Urothelium cell line (cell line): ENCODE measurements around the gene SDR9C7.
"Not testable (repeated sequence)": the region's sequence is repeated elsewhere in the genome, so short reads cannot be mapped to it uniquely, and the experiment has no call there.

ENCODE experiments used
- DNase-seq: peaks from one replicate; pipeline ENCODE4 v3.0.0; 2011; ENCODE audit warnings: low spot score, mixed read lengths
- FAIRE-seq: peaks from 2 replicates; lab custom pipeline; 2011; peaks lifted over from hg19 to GRCh38; lab: Jason Lieb, UNC

SDR9C7 gene

DNA sequence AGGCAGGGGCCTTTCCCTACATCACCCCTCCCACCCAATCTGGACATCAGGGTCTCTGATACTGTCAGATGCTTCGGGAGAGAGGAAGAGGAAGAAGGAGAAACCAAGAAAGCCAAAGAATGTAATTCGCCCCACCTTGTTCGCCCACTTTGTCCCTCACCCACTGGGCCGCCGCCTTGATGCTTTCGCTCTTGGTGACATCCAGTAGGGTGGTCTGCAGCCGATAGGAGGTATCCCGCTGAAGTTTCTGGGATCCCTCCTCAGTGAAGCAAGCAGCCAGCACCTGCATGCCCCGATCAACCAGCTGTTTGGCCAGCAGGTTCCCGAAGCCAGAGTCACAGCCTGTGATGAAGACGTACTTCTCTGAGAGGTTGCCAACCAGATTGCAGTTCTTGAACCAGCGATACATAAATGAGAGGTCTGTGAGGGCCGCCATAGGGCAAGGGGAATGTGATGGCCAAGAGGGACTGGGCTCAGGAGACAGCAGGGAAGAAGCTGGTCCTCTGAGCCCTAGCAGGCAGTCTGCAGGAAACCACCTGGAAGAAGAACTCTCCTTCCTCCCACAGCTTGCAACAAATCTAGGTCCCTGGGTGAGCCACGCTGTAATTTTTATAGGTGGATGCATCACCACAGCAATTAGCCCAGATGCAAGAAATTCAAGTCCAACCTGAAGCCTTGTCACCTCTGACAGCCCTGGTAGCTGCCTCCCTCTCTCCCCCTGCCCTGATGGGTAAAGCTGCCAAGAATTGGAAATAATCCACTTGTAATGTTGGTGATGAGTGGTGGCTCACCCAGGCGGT lies at the start of gene SDR9C7:
TSS of gene SDR9C7 (minus strand) at position 583 of the 800 bp plus-strand sequence. CDS start at position 436, 147 bp downstream.
- no peak for FAIRE-seq
- no peak for DNase-seq

DNA sequence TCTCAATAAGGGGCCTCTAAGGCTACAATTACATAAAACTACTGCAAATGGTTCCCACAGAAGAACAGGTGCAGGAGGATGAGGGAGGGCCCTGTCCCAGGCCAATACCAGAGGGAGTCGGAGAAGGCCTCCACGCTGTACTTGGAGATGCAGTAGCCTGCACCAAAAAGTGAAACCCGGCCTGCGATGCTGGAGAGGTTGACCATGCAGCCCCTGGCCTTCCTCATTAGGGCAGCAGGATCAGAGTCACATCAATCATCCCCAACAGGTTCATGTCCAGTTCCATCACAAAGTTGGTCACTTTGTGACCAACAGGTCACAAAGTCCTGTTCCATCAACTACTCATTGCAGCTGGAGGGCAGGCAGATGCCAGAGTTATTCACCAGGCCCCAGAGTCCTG lies 49.2 kb upstream of the SDR9C7 start:
- DNase-seq = no peak
- FAIRE-seq = no peak

DNA sequence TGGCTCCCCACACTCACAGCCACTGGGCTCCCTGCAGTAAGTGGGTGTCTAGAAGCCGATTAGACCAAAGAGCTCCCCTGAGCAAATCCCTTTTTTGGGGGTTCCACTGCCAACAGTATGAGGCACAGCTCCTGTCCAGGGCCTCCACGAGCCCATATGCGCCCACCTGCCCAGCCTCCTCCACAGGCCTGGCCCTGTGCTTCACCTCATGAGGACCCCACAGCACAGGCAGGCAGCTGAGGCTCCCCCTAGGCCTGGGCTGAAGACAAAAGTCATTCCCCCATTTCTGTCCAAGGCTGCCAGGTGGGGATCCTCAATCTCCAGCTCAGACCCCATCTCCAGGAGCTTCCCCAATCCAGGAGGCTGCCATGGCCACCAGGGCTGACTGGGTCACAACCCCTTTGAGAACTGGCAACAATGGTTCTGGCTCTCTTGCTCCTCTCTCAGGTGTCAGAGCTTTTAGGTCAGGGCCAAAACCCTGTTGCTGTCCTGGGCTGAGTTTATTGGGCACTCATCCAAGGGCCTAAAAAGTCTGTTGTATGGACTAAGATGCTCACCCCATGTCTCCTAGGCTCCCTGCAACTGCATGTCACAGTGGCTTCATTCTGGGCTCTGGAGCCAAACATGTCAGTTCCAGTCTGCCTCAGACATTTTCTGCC lies 48.5 kb upstream of the SDR9C7 start:
- FAIRE-seq, DNase-seq: not testable (repeated sequence)

DNA sequence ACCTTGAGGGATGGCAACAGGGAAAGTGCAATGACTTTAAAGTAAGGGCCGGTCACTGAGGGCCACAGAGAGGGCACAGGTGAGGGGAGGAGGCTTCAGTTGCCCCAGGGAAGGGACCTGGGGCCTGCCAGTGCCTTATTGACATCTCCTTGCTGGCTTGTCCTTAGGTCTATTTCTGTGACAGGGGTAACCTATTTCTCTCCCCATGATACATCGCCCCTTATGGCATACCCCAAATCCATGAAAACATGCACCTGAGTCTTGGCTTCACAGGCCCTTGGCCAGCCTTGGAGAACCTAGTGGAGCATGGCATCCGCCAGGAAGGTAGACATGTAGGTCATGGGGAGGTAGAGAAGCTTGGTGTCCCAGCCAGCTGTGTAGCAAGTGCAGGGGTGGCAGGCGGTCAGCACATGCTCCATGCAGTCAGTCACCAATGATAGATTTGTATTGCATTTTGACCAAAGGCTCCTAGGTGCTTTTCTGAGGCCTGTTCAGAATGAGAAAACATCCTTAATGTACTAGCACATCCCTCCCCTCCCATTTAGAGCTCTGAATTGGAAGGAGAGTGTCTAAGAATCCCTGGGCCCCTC lies 46.8 kb upstream of the SDR9C7 start:
- DNase-seq = no peak
- FAIRE-seq = no peak

DNA sequence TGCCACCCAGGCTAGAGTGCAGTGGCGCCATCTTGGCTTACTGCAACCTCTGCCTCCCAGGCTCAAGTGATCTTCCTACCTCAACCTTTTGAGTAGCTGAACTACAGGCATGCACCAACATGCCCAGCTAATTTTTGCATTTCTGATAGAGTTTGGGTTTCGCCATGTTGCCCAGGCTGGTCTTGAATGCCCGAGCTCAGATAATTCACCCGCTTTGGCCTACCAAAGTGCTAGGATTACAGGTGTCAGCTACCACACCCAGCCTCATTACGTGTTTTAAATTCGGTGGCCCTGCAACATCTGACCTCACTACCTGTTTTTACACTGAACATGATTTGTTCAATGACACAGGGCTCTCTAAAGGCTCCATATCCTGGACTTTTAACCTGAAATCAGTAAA lies 46.1 kb upstream of the SDR9C7 start:
- no peak for FAIRE-seq
- DNase-seq = no peak

DNA sequence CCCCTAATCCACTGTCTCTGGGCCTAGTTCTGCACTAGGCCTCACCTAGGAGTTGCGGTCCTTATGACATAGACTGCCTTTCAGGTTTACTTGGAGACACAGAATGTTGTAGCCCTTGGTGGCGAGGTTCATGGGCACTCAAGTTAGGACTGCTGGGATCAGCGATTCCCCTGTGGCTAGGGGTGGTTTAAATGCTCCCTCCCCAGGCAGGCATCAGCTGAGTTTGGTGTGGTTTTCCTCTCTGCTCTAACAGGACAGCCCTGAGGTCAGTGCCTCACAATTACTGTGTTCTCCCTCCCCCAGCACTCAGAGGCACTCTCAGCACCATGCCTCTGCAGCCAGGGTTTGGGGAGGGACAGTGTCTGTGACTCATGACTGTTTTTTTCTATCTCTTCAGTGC lies 45.4 kb upstream of the SDR9C7 start:
- FAIRE-seq = no peak
- DNase-seq = no peak

DNA sequence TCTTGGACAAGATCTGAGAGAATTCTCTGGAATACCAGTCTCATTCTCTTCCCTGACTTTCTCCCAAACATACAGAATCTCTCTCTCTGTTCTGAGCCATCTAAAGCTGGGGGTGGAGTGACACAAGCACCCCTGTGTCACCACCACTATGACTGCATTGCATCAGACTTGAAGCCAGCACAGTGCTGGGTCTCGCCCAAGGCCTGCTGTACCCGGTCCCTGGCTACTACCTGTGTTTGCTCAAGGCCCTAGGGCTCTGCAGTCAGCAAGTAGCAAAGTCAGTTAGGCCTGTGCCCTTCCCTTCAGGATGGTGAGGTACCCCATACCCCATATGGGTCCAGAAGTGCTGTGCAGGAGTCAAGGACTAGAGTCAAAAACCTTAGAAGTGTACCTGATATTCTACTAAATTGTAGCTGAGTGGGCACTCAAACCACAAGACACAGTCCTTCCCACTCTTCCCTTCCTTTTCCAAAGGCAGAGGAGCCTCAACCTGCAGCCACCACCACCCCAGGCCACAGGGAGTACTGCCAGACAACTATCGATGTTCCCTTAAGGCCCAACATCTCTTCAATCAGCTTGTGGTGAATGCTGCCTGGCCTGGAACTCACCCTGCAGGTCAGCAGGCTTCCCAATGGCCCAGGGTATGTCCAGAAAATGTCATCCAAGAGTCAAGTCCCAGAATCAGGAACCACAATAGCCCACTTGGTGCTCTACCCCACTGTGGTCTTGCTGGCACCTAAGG lies 44.4 kb upstream of the SDR9C7 start:
- FAIRE-seq (no peak), DNase-seq (no peak)

DNA sequence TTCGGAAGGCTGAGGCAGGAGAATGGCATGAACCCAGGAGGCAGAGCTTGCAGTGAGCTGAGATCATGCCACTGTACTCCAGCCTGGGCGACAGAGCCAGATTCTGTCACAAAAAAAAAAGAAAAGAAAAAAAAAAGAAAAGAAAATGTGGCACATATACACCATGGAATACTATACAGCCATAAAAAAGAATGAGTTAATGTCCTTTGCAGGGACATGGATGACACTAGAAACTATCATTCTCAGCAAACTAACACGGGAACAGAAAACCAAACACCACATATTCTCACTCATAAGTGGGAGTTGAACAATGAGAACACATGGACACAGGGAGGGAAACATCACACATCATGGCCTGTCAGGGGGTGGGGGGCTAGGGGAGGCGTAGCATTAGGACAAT lies 43.2 kb upstream of the SDR9C7 start:
- not testable (repeated sequence) for FAIRE-seq

DNA sequence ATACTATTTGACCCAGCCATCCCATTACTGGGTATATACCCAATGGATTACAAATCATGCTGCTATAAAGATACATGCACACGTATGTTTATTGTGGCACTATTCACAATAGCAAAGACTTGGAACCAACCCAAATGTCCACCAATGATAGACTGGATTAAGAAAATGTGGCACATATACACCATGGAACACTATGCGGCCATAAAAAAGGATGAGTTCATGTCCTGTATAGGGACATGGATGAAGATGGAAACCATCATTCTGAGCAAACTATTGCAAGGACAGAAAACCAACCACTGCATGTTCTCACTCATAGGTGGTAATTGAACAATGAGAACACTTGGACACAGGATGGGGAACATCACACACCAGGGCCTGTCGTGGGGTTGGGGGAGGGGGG lies 40.0 kb upstream of the SDR9C7 start:
- FAIRE-seq, DNase-seq: not testable (repeated sequence)

More for the DNA sequence above, 43.2 kb upstream of the SDR9C7 start:
- not testable (repeated sequence) for DNase-seq

DNA sequence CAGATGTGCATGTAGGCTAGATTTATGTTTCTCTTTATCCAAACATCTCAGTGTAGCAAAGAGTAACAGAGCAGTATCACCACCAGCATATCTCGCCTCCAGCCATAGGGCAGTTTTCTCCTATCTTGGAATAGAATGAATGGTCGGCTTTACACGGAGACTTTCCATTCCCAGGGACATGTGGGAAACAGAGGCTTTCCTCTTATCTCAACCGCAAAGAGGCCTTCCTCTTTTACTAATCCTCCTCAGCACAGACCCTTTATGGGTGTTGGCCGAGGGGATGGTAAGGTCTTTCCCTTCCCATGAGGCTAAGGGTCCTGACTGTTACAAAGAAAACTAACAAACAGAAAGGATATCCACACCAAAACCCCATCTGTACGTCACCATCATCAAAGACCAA lies 34.7 kb upstream of the SDR9C7 start:
- DNase-seq, FAIRE-seq: not testable (repeated sequence)

DNA sequence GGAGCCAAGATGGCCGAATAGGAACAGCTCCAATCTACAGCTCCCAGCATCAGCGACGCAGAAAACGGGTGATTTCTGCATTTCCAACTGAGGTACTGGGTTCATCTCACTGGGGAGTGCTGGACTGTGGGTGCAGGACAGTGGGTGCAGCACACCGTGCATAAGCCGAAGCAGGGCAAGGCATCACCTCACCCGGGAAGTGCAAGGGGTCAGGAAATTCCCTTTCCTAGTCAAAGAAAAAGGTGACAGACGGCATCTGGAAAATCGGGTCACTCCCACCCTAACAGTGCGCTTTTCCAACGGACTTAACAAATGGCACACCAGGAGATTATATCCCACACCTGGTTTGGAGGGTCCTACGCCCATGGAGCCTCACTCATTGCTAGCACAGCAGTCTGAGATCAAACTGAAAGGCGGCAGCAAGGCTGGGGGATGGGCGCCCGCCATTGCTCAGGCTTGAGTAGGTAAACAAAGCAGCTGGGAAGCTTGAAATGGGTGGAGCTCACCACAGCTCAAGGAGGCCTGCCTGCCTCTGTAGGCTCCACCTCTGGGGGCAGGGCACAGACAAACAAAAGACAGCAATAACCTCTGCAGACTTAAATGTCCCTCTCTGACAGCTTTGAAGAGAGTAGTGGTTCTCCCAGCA lies 31.9 kb upstream of the SDR9C7 start:
- not testable (repeated sequence) for FAIRE-seq, DNase-seq

DNA sequence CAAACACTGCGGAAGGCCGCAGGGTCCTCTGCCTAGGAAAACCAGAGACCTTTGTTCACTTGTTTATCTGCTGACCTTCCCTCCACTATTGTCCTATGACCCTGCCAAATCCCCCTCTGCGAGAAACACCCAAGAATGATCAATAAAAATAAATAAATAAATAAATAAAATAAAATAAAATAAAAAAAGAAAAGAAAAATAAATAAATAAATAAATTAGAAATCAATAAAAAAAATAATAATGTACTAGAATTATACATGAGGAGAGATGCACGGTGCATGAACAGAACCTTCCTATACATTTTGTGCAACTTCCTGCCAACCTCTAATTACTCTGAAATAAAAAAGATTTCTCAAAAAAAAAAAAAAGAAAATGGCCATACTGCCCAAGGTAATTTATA lies 30.9 kb upstream of the SDR9C7 start:
- not testable (repeated sequence) for FAIRE-seq

DNA sequence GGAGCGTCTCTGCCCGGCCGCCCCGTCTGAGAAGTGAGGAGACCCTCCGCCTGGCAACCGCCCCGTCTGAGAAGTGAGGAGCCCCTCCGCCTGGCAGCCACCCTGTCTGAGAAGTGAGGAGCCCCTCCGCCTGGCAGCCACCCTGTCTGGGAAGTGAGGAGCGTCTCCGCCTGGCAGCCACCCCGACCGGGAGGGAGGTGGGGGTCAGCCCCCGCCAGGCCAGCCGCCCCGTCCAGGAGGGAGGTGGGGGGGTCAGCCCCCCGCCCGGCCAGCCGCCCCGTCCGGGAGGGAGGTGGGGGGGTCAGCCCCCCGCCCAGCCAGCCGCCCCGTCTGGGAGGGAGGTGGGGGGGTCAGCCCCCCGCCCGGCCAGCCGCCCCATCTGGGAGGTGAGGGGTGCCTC lies 29.3 kb upstream of the SDR9C7 start:
- not testable (repeated sequence) for DNase-seq, FAIRE-seq

More for the DNA sequence above, 30.9 kb upstream of the SDR9C7 start:
- not testable (repeated sequence) for DNase-seq

DNA sequence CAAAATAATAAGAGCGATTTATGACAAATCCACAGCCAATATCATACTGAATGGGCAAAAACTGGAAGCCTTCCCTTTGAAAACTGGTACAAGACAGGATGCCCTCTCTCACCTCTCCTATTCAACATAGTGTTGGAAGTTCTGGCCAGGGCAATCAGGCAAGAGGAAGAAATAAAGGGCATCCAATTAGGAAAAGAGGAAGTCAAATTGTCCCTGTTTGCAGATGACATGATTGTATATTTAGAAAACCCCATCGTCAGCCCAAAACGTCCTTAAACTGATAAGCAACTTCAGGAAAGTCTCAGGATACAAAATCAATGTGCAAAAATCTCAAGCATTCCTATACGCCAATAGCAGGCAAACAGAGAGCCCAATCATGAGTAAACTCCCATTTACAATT lies 28.0 kb upstream of the SDR9C7 start:
- not testable (repeated sequence) for DNase-seq, FAIRE-seq

DNA sequence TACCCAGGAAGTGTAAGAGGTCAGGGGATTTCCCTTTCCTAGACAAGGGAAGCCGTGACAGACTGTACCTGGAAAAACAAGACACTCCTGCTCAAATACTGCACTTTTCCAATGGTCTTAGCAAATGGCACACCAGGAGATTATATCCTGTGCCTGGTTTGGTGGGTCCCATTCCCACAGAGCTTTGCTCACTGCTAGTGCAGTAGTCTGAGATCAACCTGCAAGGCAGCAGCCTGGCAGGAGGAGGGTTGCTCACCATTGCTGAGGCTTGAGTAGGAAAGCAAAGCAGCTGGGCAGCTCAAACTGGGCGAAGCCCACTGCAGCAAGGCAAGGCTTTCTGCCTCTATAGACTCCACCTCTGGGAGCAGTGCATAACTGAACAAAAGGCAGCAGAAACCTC lies 24.2 kb upstream of the SDR9C7 start:
- no peak for FAIRE-seq
- no peak for DNase-seq

DNA sequence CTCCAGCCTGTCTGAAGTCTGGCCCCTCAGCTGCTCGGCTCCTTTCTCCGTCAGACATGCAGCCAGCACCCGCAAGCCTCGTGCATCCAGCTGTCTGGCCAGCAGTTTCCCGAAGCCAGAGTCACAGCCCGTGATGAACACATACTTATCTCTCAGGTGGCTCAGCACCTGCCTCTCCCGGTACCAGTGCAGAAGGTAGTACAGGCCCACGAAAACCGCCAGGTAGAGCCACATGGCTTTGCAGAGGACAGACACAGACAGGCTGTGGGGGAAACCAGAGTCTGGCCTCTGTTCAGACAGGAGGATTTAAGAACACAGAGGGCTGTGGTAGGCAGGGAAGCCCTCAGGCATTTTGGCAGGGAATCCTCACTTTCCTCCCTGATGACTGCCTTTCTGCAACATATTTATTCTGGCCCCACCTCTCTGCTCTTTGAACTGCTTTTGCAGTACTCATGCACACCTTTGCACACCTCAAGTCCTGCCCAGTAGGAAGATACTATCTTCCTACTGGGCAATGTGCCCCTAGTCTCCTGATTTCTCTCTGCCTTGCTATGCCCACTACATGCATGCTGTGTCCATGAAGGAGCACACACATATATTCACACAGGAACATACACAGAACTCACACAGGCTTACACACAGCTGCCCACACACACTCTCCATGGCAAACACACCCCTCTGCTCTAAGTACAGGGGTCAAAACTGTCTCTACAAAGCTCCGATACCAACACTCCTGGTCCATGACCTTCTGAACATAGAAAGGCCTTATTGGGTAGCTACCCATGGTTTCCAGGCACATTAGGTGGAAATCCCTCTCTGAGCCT lies 23.2 kb upstream of the SDR9C7 start, which contains the start of gene RDH16:
TSS of gene RDH16 (minus strand) at position 380 of the 824 bp plus-strand sequence. CDS start at position 234, 146 bp downstream.
- FAIRE-seq = peak; percentile 5
- peak; percentile 4 for DNase-seq

DNA sequence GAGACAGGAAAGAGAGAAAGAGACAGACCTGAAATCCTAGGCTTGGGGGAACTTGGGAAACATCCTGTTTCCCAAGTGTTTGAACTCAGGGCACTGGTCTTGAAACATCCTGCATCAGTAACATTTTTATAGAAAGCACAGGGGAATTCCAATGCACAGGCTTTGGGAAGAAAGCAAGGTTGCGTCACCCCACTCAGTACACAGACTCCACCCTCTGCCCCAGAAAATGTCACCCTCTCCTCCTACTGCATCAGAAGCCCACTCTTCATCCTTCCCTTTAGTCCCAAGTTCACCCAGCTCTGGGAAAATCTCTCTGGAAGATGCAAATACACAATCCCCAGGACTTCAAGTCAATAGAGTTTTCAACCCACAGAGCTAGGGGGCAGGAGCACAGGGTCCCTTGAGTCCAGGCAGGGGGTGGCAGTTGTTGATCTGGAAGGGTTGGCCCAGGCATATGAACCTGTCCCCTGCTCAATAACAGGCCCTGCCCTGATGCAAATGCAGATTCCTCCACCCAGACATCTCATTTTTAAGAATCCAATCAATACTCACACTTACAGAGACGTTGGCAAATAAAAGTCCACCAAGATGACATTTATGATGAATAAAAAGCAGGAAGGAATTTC lies 21.5 kb upstream of the SDR9C7 start:
- DNase-seq (peak; percentile 1), FAIRE-seq (no peak)

DNA sequence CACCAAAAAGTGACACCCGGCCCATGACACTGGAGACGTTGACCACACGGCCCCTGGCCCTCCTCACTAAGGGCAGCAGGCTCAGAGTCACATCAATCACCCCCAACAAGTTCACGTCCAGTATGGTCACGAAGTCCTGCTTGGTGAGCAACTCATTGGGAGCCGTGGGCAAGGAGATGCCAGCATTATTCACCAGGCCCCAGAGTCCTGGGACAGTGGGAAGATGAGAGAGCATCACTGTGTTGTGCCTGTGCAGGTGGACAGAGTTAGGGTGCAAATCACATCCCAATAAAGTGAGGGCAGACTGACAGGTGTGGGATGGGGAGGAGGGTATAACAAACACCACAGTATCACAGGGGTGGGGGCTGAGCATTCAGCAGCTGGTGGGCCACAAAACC lies 20.7 kb upstream of the SDR9C7 start:
- DNase-seq (no peak), FAIRE-seq (peak; percentile 70)
